ACC112 (cell line): ENCODE measurements around the gene TNNC1.

Experiments used
- H2AFZ ChIP-seq: fragments of 200-600 bp; sonication (generic); one replicate; pipeline ENCODE4 v1.6.0; 2017; ENCODE audit warnings: antibody characterized with exemption, low read length; ENCODE audit not compliant: unreplicated experiment
- H3K27ac ChIP-seq: fragments of 200-600 bp; sonication (generic); 2 replicates; pipeline ENCODE4 v1.5.1; 2014; ENCODE audit warnings: low read depth, mild to moderate bottlenecking, antibody characterized with exemption, low read length, moderate library complexity
- H3K27me3 ChIP-seq: fragments of 200-600 bp; sonication (generic); 2 replicates; pipeline ENCODE4 v1.6.1; 2014; ENCODE audit warnings: mild to moderate bottlenecking, antibody characterized with exemption, low read length, moderate library complexity, mixed read lengths; ENCODE audit not compliant: insufficient read depth
- H3K36me3 ChIP-seq: fragments of 200-600 bp; sonication (generic); 2 replicates; pipeline ENCODE4 v1.6.1; 2016; ENCODE audit warnings: mild to moderate bottlenecking, antibody characterized with exemption, low read length, moderate library complexity, mixed read lengths; ENCODE audit not compliant: insufficient read depth
- H3K4me1 ChIP-seq: fragments of 200-600 bp; sonication (generic); one replicate; pipeline ENCODE4 v1.6.1; 2016; ENCODE audit warnings: low read length, mixed read lengths; ENCODE audit not compliant: insufficient read depth, unreplicated experiment, control insufficient read depth
- H3K4me3 ChIP-seq: fragments of 200-600 bp; sonication (generic); 2 replicates; pipeline ENCODE4 v1.5.1; 2014; ENCODE audit warnings: mild to moderate bottlenecking, low read depth, low read length
- H3K79me2 ChIP-seq: fragments of 200-600 bp; sonication (generic); one replicate; pipeline ENCODE4 v1.6.0; 2016; ENCODE audit warnings: low read length; ENCODE audit not compliant: control insufficient read depth, unreplicated experiment, insufficient read depth

The TNNC1 gene

DNA sequence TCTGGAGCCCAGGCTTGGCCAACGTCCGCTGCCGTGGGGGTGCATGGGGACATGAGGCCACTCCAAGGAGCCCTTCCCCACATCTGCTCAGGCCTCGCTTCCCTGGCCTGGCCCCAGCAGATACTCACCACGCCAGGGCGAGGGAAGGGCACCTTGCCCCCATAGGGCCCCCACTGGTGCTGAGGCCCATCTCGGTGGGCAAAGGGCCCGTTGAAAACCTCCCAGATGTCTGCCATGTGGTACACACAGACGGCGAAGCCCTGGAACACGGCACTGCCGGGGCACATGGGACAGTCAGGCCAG lies 13.6 kb downstream of the TNNC1 start:
- Histone ChIP-seq H3K27me3 (no peaks in the 10 kb centered on the region), H3K27ac (no peak overlapping the region), H3K4me1 (peaks cover 7% of the 10 kb centered on the region), H3K36me3 (no peaks in the 10 kb centered on the region), H3K4me3 (no peak overlapping the region), H3K79me2 (no peaks in the 10 kb centered on the region), H2AFZ (no peak overlapping the region)

DNA sequence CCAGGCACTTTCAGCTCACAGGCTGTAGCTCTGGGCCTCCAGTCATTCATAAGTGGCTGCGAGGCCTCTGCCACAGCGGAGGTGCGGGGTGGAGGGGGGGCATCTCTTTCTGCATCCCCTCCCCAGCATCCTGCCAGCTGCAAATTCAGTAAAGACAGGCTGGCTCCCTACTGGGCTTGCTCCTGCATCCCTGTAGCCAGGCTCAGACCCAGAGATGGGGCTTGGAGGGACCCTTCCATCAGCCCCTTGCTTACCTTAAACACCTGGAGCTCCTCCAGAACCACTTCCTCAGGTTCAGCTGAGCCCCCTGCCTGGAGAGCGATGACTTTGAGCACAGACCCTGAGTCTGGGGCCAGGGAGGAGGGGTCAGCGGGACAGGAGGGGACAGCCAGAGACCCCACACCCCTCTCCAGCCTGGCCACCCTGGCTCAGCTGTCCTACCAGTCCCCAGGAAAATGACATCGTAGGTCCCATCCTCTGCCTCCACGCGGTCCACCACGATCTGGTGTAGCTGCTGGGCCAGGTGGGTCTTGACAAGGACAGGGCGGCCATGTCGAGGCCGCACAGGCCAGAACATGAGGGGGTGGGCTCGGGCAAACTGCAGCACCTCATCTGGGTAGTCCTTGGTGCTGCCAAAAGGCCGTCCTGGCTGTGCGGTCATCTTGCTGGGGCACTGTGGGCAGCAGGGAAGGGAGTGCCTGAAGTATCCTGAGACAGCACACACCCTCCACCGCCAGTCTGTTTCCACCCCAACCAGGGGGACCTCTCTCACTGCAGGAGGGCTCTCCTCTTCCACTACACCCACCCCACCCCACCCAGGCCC lies 14.2 kb downstream of the TNNC1 start:
- no peak overlapping the region for H3K4me3 ChIP-seq
- no peak overlapping the region for H3K27ac ChIP-seq
- H3K4me1 ChIP-seq: peaks cover 7% of the 10 kb centered on the region
- no peaks in the 10 kb centered on the region for H3K36me3 ChIP-seq
- H3K79me2 ChIP-seq: no peaks in the 10 kb centered on the region
- H2AFZ ChIP-seq: no peak overlapping the region
- H3K27me3 ChIP-seq: no peaks in the 10 kb centered on the region

DNA sequence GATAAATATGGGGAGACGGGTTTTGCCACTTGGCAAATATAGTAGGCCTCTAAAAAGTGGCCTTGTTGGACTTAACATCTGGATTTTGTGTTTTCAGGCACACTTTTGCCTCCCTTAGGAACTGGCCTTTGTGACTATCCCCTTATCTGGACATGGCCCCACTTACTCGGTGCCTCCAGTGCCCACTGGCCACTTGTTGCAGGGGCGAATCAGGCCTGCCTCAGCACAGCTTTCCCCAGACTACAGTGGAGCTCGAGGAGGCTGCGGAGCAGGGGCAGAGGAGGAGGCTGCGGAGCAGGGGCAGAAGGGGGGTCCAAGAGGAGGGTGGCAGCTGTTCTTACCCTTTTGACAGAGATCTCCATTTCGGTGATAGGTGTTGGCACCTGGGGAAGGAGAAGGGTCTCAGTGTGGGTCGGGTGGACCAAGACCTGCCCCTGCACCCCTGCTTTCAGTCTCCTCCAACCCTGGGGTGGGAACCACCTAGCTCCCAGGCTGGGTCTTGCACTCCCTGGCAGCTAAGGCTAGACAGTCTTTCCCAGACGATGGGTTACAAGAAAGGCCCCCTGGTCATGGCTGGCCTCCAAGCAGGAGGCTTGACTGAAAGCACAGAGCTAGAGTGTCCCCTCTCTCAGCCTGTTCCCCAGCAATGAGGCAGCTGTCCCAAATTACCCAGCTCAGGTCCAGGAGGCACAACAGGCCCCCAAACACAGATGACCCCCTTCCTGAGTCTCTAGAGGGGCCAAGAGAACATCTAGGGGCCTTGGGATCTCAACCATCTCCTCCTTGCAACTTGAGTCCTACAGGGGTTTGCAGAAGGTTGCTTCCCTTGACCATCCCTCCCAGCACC lies 15.0 kb downstream of the TNNC1 start:
- Histone ChIP-seq H2AFZ (no peak overlapping the region), H3K27me3 (no peaks in the 10 kb centered on the region), H3K4me1 (peaks cover 7% of the 10 kb centered on the region), H3K27ac (no peak overlapping the region), H3K36me3 (no peaks in the 10 kb centered on the region), H3K4me3 (no peak overlapping the region), H3K79me2 (no peaks in the 10 kb centered on the region)

DNA sequence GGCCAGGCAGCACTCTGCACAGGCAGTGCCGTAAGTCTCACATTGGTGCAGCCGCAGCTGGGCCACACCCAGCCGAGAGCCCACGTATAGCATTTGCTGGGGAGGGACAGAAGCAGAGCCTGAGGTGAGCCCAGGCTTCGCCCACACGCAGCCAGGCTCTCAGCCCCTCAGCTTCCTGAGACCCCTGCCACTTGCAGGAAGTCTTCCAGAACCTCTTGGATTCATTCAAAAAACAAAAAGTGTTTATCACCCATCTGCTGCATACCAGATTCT lies 15.8 kb downstream of the TNNC1 start:
- Histone ChIP-seq H2AFZ (no peak overlapping the region), H3K36me3 (no peaks in the 10 kb centered on the region), H3K79me2 (no peaks in the 10 kb centered on the region), H3K4me3 (no peak overlapping the region), H3K27me3 (no peaks in the 10 kb centered on the region), H3K4me1 (peaks cover 7% of the 10 kb centered on the region), H3K27ac (no peak overlapping the region)

DNA sequence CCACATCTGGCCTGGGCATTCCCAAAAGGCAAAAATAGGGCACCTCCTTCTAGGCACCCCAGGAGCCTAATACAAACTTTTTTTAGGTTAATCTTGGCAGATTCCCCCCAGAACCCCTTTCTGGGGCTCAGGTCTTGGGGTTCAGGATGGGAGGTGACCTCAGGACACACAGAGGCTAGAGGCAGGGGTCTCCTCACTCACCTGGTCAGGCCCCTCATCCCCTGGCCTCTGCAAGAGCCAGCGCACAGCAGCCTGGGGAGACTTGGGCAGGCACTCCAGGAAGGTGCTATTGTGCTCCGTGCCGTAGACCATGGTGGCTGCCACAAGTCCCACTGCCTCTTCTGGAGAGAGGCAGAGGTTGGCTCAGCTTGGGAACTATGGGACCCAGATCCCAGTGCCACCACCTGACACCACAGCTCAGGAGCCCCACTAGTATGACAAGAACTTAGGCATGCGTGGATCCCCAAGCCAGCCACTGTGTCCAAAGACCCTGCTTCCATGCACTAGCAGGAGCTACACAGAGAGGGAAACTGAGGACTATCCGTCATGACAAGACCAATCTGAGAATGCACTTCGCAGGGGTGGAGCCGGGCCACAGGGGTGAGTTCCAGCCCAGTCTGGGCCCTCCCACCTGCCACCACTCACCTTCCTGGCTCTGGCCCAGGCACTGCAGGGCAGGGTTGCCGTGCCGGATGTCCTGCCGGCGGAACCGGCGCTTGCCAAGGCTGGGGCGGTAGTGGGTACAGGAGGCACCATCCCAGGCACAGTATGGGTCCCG lies 16.3 kb downstream of the TNNC1 start:
- no peaks in the 10 kb centered on the region for H3K36me3 ChIP-seq
- H3K4me1 ChIP-seq: peaks cover 7% of the 10 kb centered on the region
- H3K27me3 ChIP-seq: no peaks in the 10 kb centered on the region
- H3K27ac ChIP-seq: no peak overlapping the region
- H3K4me3 ChIP-seq: no peak overlapping the region
- no peak overlapping the region for H2AFZ ChIP-seq
- no peaks in the 10 kb centered on the region for H3K79me2 ChIP-seq

DNA sequence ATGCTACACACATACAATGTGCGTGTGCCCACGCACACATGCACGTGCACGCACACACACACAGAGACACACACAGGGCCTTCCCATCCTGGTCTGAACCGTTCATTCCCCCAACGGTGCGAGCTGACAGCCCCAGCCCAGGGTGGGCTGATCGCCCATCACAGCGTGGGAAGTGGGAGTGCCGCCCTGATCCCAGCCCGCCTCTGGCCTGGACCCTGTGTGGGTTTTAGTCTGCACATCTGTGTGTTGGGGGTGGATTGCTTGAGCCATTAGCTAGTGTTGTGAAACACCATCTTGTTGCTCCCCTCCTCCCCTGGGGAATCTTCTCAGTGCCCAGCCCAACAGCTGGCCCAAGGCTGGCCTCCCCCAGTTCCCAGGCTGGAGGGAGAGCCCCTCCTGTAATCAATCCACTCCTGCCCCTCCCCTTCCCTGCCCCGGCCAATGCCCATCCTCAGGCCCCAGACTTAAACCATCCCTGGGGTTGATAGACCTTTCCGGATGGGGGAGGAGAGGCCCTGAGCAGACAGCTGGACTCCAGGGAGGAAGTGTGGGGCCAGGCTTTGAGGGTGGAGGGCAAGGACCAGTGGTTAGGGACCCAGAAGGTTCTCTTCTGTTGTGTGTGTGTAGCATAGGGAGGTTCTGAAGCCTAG lies 17.2 kb downstream of the TNNC1 start:
- H3K79me2 ChIP-seq: no peaks in the 10 kb centered on the region
- no peak overlapping the region for H3K27ac ChIP-seq
- no peaks in the 10 kb centered on the region for H3K36me3 ChIP-seq
- H3K4me1 ChIP-seq: peaks cover 7% of the 10 kb centered on the region
- no peak overlapping the region for H3K4me3 ChIP-seq
- no peak overlapping the region for H2AFZ ChIP-seq
- no peaks in the 10 kb centered on the region for H3K27me3 ChIP-seq

DNA sequence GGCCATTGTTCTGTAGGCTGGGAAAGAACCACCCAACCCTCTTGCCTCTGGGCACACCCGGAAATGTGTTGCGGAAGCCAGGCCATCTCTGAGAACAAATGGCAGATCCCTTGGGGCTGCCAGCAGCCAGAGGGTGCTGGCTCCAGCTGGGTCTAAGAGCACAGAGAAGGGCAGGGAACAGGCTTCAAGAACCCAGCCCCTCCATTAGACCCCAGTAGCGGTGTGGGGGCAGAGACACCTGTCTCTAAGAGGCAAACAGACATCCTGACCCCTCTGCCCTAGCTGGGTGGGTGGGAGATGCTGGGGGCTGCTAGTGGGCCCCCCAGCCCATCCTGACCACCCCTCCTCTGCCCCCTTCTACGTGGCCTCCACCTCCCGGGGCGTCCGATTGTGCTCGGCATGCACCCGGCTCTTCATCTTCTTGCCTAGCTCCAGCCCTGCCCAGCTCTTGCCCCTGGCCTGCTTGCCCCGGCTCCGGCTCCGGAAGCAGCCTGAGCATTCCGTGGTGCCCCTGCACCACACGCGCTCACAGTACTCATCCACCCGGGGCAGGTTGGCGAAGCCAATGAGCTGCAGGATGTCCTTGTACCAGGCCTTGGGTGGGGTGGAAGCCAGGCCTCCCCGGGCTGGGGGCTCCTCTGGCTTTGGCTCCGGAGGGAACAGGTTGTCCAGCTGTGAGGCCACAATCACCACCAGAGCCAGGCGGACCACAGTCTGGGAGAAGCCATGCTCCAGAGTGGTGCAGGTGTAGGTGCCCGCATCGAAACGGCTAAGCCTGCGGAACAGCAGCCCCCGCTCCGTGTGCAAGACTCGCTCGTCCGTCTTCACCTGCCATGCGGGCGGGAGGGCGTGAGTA lies 18.4 kb downstream of the TNNC1 start:
- Histone ChIP-seq H3K27ac (no peak overlapping the region), H2AFZ (no peak overlapping the region), H3K4me3 (no peak overlapping the region)

DNA sequence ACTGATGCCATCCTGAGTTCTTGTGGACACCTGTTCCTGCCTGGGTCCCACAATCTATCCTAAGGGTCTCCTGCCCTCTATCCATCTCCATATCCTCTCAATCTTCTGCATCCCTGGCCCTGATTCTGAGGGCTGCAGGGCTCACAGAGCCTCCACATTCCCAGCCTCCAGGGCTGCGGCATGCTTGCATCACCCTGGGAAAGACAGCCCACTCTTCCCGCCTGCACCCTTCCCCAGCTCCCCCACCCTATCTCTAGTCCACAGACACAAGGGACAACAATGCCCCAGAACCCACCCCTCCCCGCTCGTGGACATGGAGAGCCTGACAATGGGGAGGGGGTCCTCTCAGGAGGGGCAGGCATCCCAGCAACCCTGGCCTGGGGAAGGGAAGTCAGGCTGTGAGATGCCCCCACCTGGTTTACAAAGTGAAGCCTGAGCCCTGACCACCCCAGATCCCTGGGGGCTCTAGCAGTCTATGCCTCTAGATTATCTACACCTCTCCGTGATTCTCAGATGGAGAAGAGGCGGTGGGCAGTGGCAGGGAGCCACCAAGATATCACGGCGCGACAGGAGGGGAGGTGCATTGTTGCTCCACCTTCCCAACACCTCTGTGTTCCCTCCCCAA lies 19.2 kb downstream of the TNNC1 start:
- Histone ChIP-seq H3K4me1 (peaks cover 7% of the 10 kb centered on the region), H2AFZ (no peak overlapping the region), H3K36me3 (no peaks in the 10 kb centered on the region), H3K79me2 (no peaks in the 10 kb centered on the region), H3K27ac (no peak overlapping the region), H3K4me3 (no peak overlapping the region), H3K27me3 (no peaks in the 10 kb centered on the region)

More for the DNA sequence above, 18.4 kb downstream of the TNNC1 start:
- H3K27me3 ChIP-seq: no peaks in the 10 kb centered on the region
- H3K36me3 ChIP-seq: no peaks in the 10 kb centered on the region
- peaks cover 7% of the 10 kb centered on the region for H3K4me1 ChIP-seq
- H3K79me2 ChIP-seq: no peaks in the 10 kb centered on the region

DNA sequence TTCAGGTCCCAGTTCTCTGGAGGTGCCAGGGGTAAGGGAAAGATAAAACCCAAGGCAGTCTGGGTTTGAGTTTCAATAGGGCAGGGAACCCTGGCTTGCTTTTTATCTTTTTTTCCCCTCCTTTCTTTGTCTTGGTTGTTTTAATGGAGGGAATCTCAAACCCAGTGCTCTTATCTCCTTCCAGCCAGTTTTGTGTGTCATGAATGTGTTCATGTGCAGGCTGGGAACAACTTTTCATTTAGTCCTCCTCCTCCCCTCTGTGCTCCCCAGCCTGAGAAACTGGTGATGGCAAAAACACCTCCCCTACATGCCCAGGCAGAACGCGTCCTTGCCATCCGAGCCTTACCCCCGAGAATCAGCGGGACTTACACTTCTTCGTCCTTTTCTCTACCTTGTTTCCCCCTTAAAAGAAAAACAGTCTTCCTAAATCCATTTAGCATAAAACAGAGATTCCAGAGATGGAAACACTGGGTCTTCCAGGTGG lies 19.8 kb downstream of the TNNC1 start:
- no peaks in the 10 kb centered on the region for H3K36me3 ChIP-seq
- peaks cover 7% of the 10 kb centered on the region for H3K4me1 ChIP-seq
- H2AFZ ChIP-seq: no peak overlapping the region
- no peak overlapping the region for H3K27ac ChIP-seq
- no peaks in the 10 kb centered on the region for H3K27me3 ChIP-seq
- H3K79me2 ChIP-seq: no peaks in the 10 kb centered on the region
- H3K4me3 ChIP-seq: no peak overlapping the region
